ENCODE measurements around the gene SHMT1.
A peak's percentile ranks its signal among the peaks of the same experiment; 100 is the strongest.
"Not testable (repeated sequence)": the region's sequence is repeated elsewhere in the genome, so short reads cannot be mapped to it uniquely, and the experiment has no call there.

SHMT1 gene

DNA sequence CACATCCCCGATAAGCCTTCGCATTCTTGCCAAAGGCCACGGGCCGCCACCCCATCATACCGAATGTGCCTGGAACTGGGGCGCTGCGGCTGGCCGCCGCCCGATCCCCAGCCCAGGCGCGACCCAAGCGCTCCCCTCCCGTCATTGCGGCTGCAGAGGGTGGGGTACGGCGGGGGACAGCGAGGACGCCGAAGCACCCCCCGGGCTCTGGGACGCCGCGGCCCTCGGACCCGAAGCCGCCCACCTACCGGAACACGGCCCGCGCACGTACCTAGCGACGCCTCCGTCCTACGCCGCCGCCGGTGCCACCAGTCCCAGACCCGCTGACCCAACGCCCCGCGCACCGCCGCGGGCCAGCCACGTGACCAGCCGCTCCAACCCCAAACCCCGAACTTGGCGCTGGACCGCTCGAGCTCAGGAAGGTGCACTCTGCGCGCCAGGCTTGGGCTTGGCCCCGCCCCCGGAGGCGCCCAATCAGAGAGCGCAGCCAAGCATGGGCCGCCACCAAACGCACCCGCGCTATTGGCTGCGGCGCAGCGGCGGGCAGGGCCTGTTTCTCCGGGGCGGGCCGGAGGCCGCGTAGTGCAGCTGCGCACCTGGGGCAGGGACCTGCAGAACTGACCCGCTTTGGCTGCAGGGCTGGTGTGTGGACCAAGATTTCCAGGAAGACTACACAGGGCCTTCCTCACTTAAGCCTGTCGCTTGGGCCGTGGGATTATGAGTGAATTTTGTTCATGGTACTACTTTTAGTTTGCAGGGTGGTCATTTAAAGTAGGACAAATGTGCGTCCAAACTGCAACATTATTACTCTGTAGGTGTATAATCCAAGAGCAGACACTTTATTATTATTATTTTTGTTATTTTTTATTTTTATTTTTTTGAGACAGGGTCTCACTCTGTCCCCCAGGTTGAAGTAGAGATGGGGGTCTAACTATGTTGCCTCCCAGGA is at the start of gene SHMT1:
Gene SHMT1, minus strand, starts transcription at position 450 of the 949 bp plus-strand sequence. CDS start 7,569 bp downstream, outside the sequence.
- peak; percentile 91 for DNase-seq

DNA sequence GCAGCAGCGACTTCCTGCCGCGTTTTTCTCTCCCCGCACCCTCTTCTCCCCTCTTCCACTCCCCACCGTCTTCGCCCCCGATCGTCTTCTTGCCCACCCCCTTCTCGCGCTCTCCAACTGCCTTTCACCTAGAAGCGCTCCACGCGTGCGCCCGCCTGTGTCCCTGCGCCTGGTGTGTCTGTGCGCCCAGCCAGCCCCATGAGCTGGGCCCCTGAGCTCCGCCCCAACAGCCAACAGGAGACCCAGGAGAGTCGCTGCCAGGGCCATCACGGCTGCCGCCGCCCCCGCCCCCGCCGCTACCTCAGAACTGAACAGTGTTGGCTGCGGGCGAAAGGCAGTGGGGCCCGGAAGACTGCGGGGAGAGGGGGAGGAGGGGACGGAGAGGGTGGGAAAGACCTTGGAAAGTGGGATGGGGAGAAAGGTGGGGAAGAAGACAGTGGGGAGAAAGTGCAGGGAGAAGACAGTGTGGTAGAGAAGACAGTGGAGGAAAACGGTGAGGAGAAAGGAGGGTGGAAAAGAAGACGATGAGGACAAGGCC is 48.7 kb upstream of the SHMT1 start:
- not testable (repeated sequence) for DNase-seq

DNA sequence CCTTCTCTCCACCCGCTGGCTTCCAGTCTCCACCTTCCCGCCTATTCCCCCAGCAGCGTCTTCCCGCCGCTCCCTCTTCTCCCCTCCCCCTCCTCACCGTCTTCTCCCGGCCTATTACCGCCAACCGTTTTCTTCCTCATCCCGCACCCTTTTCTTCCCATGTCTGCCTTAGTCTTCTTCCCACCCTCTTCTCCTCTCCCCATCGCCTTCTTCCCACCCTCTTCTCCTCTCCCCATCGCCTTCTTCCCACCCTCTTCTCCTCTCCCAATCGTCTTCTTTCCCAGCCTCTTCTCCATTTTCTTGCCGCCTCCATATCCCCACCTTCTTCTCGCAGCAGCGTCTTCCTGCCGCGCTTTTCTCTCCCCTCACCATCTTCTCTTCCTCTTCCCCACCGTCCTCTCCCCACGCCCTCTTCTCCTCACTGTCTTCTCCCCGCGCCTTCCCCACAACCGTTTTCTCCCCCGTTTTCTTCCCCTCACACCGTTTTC is 48.1 kb upstream of the SHMT1 start:
- DNase-seq = not testable (repeated sequence)

DNA sequence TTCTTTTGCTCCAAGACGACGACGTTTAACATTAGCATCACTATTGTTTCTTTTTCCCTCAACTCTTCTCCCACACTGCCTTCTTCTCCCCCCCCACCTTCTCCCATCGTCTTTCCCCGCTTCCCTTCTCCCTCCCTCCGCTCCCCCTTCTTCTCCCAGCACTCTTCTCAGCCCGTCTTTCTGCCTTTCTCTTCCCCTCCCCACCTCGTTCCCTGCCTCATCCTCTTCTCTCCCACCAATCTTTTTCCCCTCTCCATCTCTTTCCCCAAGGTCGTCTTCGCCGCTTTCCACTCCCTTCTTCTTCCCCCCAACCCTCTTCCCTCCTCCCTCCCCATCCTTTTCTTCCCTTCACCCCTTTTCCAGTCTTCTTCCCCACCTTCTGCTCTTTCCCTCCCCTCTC is 47.4 kb upstream of the SHMT1 start:
- DNase-seq = not testable (repeated sequence)

DNA sequence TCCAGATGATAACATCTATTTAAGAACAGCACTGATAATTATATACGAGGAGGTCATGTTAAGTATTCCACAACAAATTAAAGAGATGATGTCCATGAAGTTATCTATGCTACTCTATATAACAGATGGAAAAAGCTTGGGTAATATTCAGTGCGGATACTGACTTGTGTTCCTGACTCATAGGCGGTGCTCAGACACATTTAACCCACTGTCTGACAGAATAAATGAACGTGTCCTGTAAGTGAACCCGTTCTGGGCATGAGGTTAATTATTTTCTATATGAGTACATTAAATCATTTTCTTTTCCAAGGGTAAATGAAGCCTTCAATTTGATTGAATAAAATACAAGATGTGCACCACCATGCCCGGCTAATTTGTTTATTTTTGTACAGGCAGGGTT is 46.0 kb upstream of the SHMT1 start:
- DNase-seq = not testable (repeated sequence)

DNA sequence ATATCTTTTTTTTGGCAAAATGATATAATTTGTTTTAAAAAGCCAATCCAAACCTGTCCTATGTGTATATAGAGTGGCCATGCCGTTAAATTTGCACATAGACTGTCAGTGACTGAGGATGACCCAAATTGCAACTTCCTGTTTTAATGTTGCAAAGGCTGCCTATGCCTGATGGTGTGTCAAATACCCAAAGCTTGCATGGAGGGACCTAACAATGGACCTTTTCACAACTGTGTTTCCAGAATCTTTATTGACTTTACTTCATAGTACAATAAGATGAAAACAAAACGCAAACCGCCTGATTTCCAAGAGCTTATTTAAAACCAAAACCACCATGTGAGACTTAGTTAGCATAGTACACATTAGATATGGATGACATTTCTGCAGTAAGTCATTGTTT is 45.6 kb upstream of the SHMT1 start:
- DNase-seq = peak; percentile 43

DNA sequence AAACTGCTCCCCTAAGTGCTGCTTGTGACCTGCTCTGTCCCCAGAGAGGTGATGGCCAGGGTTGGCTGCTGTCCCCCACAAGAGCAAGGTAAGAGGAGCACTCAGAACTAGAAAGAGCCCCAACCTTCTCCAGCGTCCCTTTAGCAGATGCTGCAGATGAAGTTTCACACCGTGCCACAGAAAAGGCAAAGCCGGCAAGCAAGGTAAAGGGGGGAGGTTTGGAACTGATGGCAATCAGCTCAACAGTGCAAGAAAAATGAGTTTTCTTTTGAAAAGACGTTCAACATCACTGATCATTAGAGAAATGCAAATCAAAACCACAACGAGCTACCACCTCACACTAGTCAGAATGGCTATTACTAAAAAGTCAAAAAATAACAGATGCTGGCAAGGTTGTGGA is 40.3 kb upstream of the SHMT1 start:
- not testable (repeated sequence) for DNase-seq

DNA sequence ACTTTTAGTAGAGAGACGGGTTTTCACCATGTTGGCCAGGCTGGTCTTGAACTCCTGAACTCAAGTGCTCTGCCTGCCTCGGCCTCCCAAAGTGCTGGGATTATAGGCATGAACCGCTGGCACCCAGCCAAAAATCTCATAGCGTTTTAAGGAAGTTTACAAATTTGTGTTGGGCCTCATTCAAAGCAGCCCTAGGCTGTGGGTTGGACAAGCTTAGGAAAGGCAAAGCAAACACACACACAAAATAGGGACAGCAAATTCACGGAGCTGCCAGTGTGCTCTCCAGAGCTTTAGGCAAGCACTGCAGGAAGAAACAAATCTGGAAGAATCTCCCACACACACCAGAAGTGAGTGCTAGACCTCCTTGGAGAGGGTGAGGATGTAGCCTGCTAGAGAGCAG is 39.8 kb upstream of the SHMT1 start:
- not testable (repeated sequence) for DNase-seq

DNA sequence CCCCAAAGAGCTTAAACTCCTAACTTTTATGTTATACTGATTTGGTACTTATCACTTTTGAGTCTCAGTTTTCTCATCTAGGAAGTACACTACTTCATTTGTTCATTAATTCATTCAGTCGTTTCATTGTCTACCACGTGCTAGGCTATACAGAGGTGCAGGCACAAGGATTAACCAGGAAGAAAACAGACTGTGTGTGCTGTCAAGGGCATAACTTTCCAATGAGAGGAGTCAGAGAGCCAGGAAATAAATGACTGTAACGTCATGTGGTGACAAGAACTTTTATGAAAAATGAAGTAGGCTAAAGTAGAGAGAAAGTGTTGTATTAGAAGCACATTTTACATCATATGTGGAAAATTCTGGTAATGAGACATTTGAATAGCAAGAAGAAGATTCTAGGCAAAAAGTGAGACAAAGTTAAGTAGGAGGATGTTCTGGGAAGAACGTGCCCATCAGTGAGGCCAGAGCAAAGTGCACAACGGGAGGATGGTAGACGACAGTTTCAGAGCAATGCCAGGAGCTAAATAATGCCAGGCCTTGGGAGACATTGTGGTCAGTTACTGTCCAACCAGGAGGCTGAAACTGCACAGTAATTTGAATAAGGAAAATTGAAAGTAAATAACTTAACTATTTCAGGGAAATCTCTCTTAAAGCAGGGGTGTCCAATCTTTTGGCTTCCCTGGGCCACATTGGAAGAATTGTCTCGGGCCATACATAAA is 38.7 kb upstream of the SHMT1 start:
- DNase-seq = not testable (repeated sequence)

DNA sequence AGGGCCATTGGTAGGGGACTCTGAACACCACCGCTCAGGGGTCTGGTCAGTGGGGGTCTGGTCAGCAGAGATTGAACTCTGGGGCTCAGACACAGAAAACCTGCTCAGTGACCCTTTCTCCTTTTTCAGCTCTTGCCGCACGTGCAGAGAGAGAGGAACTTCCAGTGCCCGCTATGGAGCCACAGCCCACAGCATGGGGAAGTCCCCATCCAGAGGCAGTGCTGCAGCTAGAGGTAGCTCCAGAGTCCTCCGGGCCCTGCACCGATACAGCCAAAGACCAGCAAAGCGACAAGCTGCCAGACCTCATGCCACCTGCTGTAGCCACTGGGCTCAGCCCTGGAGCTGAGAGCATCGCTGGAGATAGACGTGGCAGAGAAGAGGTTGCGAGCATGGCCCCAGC is 25.4 kb upstream of the SHMT1 start:
- DNase-seq = not testable (repeated sequence)

DNA sequence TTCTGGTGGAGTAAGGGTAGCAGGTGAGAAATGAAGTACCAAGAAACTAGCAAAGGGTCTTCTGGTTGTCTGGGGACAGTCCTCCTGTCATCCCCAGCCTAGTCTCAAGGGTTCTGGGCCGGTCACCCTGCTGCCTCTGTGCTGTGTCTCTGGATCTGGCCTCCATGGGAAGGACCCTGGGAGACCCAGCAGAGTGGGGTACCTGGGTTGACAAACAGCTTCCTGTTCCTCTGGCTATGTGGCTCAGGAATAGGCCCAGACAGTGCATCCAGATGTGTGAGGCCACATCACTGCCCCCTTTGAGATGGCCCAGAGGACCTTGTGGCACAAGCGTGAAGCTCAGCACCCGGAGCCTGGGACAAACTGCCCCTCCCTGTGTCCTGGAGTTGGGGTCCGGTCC is 24.9 kb upstream of the SHMT1 start:
- DNase-seq = not testable (repeated sequence)

DNA sequence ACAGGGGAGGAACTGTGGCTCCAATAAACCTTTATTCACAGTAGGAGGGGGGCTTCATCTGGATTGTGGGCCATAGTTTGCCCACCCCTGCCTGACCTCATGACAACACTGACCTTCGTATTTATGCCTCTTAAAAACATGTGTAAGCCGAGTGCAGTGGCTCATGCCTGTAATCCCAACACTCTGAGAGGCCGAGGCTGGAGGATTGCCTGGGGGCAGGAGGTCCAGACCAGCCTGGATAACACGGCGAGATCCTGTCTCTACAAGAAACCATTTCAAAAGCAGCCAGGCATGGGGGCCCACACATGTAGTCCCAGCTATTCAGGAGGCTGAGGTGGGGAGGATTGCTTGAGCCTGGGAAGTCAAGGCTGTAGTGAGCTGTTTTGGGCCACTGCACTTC is 24.2 kb upstream of the SHMT1 start:
- DNase-seq = not testable (repeated sequence)

DNA sequence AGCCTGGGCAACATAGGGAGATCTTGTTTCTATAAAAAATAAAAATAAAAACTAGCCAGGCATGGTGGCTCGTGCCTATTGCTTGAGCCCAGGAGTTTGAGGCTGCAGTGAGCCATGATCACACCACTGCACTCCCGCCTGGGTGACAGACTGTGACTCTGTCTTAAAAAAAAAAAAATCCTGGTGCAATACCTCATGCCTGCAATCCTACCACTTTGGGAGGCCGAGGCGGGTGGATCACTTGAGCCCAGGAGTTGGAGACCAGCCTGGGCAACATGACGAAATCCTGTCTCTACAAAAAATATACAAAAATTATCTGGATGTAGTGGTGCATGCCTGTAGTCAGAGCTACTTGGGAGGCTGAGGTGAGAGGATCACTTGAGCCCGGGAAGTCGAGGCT is 20.9 kb upstream of the SHMT1 start:
- not testable (repeated sequence) for DNase-seq

DNA sequence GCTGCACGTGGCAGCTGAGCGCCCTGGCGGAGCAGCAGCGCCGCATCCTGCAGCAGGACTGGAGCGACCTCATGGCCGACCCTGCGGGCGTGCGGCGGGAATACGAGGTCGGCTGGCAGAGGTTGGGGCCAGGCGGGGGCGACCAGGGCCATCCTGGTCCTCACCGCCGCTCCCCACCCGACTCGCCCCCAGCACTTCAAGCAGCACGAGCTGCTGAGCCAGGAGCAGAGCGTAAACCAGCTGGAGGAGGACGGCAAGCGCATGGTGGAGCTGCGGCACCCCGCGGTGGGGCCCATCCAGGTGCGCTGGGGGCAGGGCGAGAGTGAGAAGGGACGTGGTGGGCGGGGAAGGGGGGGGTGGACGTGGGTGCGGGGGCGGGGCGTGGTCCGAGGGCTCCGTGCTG is 19.7 kb upstream of the SHMT1 start:
- not testable (repeated sequence) for DNase-seq

DNA sequence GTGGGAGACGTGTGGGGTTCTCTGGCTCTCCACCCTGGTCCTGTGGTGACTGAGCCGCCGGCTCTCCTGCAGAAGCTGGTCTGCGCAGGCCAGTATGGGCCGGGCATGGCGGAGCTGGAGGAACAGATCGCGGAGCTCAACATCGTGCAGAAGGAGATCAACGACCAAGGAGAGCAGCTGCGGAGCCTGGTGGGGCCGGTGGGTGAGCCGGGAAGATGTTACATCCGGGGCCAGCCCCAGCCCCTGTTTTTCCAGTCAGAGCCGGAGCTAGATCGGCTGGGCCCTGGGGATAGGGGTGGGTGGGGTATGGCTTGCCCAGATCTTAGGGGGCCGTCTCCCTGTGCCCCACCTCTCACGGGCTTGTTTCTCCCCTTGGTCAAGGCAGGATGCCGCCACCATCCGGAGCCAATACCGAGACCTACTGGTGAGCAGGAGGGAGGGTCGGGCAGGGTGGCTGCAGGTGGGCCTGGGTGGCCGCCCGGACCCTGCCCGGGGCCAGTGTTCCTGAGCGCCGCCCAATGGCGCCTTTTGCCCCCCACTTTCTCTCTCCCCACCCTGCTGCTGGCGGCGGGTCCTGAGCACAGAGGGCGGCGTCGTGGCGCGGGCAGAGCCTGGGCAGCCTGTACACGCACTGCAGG is 19.2 kb upstream of the SHMT1 start:
- no peak for DNase-seq

DNA sequence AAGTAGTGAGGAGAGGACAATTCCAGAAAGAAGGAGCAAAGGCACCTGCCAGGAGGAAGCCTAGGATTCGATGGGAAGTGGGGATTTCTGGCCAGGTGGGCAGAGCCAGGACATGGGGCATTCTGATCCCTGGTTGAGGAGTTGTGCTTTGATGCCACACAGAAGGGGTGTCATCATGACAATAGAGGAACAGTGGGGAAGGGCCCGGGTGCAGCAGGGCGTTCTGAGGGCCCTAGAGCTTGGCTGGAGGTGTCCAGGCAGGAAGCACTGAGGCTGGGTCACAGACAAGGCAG is 18.5 kb upstream of the SHMT1 start:
- DNase-seq = no peak

DNA sequence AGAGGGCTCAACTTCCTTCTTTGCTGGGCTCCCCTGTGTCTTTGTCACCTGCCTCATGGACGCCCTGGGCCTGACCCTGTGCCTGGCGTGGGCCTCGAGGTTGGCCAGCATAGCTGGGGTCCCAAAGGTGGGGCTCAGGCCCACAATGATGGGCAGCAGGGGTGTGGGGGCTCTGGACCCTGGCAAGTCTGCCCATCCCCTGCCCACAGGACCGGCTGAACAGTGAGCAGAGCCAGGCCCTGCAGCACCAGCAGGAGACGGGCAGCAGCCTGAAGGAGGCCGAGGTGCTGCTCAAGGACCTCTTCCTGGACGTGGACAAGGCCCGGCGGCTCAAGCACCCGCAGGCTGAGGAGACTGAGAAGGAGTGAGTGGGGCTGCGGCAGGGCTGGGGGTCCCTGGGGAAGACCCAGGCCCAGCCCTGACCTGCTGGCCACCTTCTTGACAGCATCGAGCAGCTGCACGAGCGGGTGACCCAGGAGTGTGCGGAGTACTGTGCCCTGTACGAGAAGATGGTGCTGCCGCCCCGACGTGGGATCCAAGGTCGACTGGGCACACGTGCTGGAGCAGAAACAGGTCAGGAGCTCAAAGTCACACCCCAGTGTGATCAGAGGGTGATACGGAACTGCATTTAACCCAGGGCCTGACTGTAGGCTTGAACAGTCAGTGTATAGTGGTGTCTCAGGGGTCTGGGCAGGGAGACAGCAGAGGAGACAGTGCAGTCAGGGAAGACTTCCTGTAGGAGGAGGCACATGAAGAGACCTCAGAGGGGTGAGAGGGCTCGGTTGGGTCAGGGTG is 18.0 kb upstream of the SHMT1 start:
- no peak for DNase-seq

DNA sequence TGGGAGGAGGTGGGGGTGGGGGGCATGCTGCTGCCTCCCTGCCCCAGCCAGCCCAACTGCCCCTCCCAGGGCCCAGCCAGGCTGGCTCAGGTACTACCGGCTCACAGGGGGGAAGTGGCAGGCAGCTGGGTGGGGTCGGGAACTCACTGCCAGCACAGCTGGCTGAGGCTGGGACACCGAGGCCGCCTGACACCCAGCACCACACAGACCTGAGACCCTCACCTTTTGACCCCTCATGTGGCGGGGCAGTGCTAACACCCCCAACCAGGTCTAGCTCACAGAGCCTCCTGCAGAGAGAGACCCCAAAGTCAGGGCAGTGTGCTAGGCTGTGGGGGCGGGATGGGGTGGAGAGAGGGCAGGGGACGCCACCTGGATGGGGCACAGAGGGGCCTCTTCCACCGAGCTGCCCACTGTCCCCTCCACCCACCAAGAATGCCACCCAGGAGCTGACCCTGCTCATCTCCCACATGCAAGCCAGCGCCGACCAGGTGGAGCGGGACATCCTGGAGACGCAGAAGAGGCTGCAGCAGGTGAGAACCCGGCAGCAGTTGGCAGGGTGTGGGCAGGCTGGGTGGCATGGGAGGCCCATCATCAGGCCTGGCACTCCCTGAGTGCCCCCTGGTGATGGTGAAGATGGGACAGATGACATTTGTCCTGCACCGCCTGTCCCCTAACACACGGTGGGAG is 17.3 kb upstream of the SHMT1 start:
- no peak for DNase-seq

DNA sequence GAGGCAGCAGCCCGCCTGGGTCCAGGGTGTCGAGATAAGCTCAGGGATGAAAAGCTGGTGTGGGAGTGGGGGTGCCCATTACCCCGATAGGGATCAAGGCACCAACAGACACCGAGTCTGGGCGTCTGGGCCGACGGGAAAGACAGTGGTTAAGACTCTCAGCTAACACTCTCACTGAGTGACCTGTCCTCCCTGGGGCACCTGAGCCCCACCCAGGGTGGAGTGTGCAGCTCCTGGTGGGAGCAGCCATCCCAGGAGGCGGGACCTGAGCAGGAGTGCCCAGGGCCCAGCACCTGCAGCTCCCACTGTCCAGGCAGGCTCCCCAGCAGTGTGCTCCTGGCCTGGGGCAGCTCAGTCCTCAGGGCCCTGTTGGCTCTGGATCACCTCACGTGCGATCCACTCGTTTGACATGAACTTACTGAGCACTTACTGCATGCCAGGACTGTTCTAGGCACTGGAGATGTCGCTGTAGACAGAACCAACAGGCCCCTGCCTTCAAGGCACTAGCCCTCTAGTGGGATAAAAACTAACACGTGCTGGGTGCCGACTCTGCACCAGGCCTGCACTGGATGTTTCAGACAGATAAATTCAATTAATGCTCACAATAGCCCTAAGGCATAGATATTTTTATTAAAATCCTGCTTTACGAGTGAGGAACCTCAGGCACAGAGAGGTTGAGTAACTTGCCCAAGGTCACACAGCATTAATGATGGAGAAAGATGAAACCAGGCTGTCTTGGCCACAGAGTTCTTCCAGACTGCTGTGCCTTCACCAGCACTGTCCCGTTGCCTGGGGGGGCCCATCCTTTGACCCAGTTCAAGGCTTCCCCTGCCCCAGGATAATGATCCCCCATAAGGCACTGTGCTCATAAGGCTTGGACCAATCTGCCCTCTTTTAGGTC is 16.1 kb upstream of the SHMT1 start:
- no peak for DNase-seq

DNA sequence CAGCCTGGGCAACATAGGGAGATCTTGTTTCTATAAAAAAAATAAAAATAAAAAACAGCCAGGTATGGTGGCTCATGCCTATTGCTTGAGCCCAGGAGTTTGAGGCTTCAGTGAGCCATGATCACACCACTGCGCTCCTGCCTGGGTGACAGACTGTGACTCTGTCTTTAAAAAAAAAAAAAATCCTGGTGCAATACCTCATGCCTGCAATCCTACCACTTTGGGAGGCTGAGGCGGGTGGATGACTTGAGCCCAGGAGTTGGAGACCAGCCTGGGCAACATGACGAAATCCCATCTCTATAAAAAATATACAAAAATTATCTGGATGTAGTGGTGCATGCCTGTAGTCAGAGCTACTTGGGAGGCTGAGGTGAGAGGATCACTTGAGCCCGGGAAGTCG is 15.3 kb upstream of the SHMT1 start:
- DNase-seq = not testable (repeated sequence)

DNA sequence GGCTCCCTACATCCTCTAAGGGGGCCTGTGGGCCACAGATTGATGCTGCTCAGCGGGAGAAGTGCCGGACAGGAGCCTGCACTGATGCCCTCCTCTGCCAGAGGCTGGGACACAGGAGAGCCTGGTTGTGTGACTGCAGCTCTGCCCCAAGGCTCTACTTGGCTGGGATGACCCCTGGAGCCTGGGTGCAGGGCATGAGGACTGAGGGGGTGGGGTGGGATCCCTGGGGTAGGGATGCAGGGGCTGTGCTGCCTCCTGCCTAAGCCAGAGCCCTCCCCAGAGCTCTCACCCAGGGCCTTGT is 14.8 kb upstream of the SHMT1 start:
- DNase-seq = no peak

Measured in NCI-H748 treated with DMSO at 0.1 percent for 48 hours (cell line).